SH-SY5Y (cell line): Measurements from ENCODE around the gene SNAI3.

Experiments used
- GATA2 ChIP-seq: IDR thresholded peaks from 2 replicates; pipeline ENCODE4 v1.6.1; 2011; ENCODE audit warnings: mild to moderate bottlenecking, low read depth, low read length
- GATA3 ChIP-seq: IDR thresholded peaks from 2 replicates; pipeline ENCODE4 v1.6.1; 2011; ENCODE audit warnings: low read depth, mild to moderate bottlenecking, low read length, moderate library complexity

GRCh38 chr16:88722784-88723506 is 36.6 kb upstream of the SNAI3 start:
- TF ChIP-seq GATA2 (no peak), GATA3 (no peak)
